ENCODE results near the gene RNU1-3.
"Not testable (repeated sequence)": the region's sequence is repeated elsewhere in the genome, so short reads cannot be mapped to it uniquely, and the experiment has no call there.

RNU1-3 gene

GRCh38 chr1:16694308-16694702, 27.6 kb upstream of the RNU1-3 start:
- DNase-seq (ENCODE audit: low read depth, low spot score) = not testable (repeated sequence)

GRCh38 chr1:16693449-16694307, 26.9 kb upstream of the RNU1-3 start:
- DNase-seq (ENCODE audit: low read depth, low spot score) = not testable (repeated sequence)

- DNase-seq (ENCODE audit: low read depth, low spot score) = not testable (repeated sequence)
Measured at GRCh38 chr1:16692717-16693448, 26.1 kb upstream of the RNU1-3 start.

GRCh38 chr1:16692283-16692682, 25.5 kb upstream of the RNU1-3 start:
- DNase-seq (ENCODE audit: low read depth, low spot score) = not testable (repeated sequence)

- not testable (repeated sequence) for DNase-seq (ENCODE audit: low read depth, low spot score)
Measured at GRCh38 chr1:16690971-16691682, 24.4 kb upstream of the RNU1-3 start.

GRCh38 chr1:16687132-16687800, 20.5 kb upstream of the RNU1-3 start:
- not testable (repeated sequence) for DNase-seq (ENCODE audit: low read depth, low spot score)

GRCh38 chr1:16685445-16686371, 19.0 kb upstream of the RNU1-3 start:
- not testable (repeated sequence) for DNase-seq (ENCODE audit: low read depth, low spot score)

- DNase-seq (ENCODE audit: low read depth, low spot score) = not testable (repeated sequence)
Measured at GRCh38 chr1:16684738-16685337, 18.1 kb upstream of the RNU1-3 start.

GRCh38 chr1:16684152-16684551, 17.4 kb upstream of the RNU1-3 start:
- DNase-seq (ENCODE audit: low read depth, low spot score) = not testable (repeated sequence)

- not testable (repeated sequence) for DNase-seq (ENCODE audit: low read depth, low spot score)
Measured at GRCh38 chr1:16682803-16683202, 16.1 kb upstream of the RNU1-3 start.

- DNase-seq (ENCODE audit: low read depth, low spot score) = not testable (repeated sequence)
Measured at GRCh38 chr1:16680366-16680765, 13.6 kb upstream of the RNU1-3 start.

GRCh38 chr1:16677552-16678431, 11.0 kb upstream of the RNU1-3 start:
- peak; percentile 1 for DNase-seq (ENCODE audit: low read depth, low spot score)

GRCh38 chr1:16676661-16677523, 10.1 kb upstream of the RNU1-3 start:
- not testable (repeated sequence) for DNase-seq (ENCODE audit: low read depth, low spot score)

GRCh38 chr1:16675118-16675510, 8.4 kb upstream of the RNU1-3 start:
- DNase-seq (ENCODE audit: low read depth, low spot score) = not testable (repeated sequence)

GRCh38 chr1:16673976-16674375, 7.2 kb upstream of the RNU1-3 start:
- DNase-seq (ENCODE audit: low read depth, low spot score) = not testable (repeated sequence)

GRCh38 chr1:16665836-16666235, 912 bp downstream of the RNU1-3 start:
- not testable (repeated sequence) for DNase-seq (ENCODE audit: low read depth, low spot score)

- not testable (repeated sequence) for DNase-seq (ENCODE audit: low read depth, low spot score)
Measured at GRCh38 chr1:16658234-16658633, 8.5 kb downstream of the RNU1-3 start.

Measured in brain pericyte (primary cell).